GM19351 (cell line): ENCODE measurements around the gene TMEM217.

ENCODE experiments used
- ATAC-seq: cut with Tn5 transposase; IDR thresholded peaks from one replicate; pipeline ENCODE4 v1.9.1; 2021; ENCODE audit warnings: mild to moderate bottlenecking, moderate library complexity; ENCODE audit not compliant: unreplicated experiment

The TMEM217 gene

DNA sequence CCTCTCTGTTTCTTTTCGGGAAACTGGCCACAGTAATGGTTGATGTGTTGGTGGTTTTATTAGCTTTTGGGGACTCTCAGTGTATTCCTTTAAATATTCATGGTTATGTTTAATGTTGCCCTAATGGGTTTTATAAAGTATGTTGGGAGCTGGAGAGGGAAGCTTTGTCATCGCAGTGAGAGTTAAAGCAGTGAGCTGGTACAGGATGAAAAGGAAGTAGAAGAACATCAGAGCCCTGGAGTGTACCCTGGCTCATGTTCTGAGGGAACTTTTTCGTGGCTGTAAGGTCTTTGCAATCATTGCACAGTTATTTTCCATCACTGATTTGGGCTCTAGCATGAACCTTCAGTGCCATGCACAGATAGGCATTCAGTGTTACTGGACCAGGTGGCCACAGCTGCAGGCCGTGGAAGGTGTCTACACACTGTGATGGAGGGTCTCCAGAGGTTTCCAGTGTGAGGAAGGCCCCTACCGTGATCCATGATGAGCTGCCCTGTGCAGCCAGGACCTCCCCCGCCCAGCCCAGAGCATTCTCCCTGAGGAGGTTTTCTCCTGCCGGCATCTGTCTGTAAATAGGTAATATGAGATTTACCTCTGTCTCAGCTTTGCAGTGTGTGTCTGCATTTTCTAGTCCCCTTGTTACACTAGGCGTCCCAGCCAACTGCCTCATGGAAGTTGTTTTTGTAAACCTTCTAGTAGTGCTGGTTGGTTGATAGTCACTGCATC is 22.4 kb upstream of the TMEM217 start:
- ATAC-seq = no peak

DNA sequence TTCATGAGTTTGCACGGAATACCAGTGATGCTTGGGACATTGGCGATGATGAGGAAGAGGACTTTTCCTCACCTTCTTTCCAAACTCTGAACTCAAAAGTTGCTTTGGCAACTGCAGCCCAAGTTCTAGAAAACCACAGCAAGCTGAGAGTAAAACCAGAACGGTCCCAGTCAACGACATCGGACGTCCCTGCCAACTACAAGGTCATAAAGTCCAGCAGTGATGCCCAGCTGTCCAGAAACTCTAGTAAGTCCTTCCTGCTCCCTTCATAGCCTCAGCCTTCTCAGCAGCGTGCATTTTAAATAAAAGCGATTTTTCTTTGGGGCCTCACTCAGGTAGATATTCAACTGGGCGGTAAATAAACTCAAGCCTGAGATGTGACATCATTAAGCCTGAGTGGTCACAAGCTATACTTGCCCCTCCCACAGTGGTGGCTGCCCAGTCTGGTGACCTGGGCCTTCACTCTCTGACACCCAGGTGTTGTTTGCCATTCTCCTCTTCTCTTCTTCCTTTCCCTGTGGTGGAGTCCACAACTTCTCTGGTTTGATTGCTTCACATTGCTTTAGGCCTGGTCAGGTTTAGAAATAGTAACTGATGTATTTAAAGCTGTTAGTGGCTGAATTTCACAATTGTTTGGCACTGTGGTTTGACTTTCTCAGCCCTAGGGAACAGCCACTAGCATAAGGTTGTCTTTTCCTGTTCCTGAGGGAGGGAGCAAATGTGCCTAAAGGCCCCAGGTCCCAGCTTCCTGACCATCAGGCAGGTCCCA is 21.6 kb upstream of the TMEM217 start:
- ATAC-seq = no peak

DNA sequence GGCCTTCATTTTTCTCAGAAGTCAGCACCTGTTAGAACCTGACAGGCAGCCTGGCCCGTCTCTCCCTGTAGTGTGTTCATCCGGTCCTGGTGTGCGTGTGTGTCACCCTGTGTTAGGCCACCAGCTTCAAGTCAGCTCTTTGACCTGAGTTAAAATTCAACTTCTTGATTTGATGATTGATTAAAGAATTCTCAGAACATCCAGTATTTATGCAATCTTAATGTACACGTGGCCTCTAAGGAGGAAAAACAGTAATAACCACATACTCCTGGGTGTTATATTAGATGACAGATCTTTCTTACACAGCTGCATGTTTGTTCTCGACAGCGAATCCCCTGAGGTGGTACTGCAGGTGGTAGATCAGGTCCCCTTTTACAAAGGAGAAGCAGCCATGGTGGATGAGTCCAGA is 19.1 kb upstream of the TMEM217 start:
- no peak for ATAC-seq

DNA sequence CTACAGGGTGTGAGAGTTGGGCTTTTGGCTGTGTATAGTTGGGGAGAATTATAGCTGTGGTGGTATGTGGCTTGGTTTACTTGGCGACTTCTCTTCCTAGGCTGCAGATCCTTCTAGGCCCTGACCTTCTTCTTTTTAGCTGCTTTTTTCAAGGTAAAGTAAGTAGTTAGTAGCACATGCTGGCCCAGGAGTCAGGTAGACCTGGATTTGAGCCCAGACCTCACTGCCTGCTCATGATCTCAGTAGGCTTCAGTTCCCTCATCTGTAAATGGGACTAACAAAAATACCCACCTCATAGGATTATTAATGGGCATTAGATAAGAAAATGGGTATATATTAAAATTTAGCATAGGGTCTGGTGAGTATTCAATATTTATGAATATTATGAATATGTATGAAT is 17.4 kb upstream of the TMEM217 start:
- no peak for ATAC-seq

DNA sequence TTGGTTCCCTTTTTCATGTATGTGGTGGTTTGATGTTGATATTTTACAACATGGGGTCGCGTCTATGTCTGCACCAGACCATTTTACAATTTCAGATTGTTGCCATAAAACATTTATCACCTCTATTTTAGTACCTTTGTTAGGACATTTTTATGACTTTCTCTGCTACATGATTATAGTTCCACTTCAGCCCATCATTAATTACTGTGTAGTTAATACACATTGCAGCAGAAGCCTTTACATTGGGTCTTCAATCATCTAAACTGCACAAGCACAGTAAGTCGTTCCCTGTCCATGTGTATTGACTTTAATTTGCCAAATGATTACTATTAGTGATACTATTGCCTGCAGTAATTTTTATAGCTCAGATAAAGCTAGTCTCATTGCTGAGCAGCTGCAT is 15.7 kb upstream of the TMEM217 start:
- ATAC-seq = no peak

DNA sequence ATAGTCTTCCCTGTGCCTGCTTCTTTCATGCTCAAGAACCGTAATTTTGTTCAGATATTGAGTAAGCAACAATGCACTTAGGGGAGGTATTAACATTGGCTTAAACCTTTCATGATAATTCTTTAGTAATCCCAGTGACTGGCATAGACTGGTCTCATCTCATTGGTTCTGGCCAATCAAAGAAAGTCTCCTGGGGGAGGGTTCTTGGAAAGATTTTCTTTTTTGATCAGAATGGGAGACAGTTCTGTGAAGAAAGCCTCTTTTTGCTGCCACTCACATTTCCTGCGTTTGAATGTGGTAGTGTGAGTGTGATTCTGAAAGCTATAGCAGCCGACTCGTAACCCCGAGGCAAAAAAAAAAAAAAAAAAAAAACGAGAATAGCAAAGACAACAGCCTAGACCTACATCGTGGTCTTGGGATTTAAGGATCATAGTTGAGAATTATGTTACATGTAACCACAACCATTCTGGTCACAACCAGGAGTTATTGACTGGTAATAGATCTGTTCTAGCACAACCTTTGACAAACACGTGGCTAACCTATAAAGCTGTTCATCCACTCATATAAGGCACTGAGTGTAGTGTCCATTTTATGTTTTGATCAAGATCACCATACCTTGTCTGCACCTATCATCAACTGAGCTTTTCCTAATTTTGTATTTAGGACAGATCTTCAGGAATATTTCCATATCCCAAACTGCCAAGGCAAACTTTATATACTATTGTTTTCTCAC is 15.1 kb upstream of the TMEM217 start:
- no peak for ATAC-seq

DNA sequence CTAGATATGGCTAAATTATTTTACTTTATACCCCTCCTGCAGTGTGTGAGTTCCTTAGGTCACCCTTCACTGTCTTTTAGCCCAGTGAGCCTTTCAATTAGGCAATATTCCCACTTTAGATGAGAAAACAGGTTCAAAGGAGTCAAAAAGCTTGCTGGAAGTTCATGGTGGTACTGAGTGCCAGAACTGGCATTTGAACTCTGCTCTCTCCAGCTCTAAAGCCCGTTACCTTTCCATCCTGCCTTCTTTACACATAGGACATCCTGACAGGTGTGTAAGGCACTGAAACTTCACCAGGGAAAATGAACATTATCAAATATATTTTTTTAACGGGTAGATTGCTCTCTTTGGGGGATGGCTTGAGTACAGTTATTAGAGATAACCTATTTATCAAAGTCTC is 11.2 kb upstream of the TMEM217 start:
- no peak for ATAC-seq

DNA sequence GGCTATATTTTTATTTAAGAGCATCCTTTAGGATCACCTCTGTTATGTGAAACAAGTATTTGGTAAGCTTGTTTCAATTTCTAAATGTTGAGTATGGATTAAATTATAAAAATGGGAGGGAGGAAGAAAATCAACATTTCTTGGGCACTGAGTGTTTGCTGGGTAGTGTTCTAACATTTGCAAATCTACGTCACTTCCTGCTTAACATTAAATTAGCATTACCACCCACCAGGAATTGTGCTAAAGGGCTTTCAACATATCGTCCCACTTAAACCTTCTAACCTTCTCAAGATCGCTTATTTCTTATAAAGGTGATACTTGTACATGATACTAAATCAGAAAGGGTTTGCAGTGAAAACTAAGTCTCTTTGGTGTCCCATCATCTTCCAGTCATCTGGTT is 7.9 kb upstream of the TMEM217 start:
- ATAC-seq = no peak

GRCh38 chr6:37265001-37265400 is 7.1 kb upstream of the TMEM217 start:
- ATAC-seq = no peak

GRCh38 chr6:37262446-37263026 is 4.6 kb upstream of the TMEM217 start:
- ATAC-seq = no peak

GRCh38 chr6:37261198-37261597 is 3.3 kb upstream of the TMEM217 start:
- ATAC-seq = no peak

DNA sequence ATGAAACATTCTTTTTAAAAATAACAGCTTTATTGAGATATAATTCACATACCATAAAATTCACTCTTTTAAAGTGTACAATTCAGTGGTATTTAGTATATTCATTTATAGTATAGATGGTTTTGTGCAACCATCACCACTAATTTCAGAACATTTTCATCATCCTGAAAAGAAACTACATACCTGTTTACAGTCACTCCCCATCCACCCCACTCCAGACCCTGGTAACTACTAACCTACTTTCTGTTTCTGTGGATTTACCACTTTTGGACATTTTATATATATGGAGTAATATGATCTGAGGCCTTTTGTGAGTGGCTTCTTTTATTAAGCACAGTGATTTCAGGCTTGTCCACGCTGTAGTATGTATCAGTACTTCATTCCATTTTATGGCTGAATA is 2.5 kb upstream of the TMEM217 start:
- no peak for ATAC-seq

GRCh38 chr6:37260040-37260439 is 2.1 kb upstream of the TMEM217 start:
- no peak for ATAC-seq

DNA sequence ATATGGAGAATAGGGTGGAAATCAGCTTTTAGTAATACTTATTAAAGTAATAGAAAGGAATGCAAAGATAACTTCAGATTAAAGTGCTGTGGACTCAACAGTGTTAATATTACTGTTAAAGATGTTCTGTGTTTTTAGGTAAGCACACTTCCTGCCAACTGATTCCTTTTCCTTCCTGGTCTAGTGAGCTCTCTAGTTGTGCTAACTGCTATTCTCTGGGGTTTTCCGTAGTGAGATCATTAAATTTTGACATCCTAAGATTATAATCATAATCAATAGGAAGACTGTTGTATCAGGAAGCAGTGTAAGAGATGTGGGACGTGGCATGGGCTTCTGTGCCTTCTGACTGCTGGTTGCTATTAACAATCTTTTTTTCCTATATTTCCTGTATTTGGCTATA is 1.2 kb upstream of the TMEM217 start:
- no peak for ATAC-seq

DNA sequence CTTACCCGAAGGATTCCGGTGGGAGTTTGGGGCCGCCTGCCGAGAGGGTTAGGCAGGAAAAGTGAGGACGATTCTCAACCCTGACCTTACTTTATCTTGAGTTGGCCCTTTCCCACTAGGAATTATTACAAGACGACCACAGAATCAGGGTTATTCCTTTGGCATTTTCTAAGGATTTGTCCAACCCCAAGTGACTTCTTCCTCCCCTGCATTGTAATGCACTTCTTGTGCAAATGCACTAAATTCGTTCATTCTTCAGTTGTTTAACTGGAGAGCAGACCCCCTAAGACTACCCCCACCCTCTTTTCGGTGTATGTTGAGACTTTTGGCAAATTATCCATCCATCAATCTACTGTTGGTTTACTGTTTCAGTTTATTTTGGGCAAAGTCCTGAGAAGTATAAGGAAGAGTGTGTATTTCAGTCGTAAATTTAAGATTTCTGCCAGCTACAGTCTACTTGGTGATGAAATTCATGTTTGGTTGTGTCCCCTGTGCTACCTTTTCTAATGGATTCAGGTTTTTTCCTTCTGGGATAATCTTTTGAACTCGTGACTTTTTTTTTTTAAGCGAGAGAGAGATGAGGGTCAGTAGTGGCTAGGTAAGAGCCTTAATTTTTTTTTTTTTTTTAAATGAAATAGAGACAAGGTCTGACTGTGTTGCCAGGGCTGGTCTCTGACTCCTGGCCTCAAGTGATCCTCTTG is 611 bp upstream of the TMEM217 start:
- ATAC-seq = no peak

- no peak for ATAC-seq
Measured at GRCh38 chr6:37257320-37257633, 667 bp downstream of the TMEM217 start.

DNA sequence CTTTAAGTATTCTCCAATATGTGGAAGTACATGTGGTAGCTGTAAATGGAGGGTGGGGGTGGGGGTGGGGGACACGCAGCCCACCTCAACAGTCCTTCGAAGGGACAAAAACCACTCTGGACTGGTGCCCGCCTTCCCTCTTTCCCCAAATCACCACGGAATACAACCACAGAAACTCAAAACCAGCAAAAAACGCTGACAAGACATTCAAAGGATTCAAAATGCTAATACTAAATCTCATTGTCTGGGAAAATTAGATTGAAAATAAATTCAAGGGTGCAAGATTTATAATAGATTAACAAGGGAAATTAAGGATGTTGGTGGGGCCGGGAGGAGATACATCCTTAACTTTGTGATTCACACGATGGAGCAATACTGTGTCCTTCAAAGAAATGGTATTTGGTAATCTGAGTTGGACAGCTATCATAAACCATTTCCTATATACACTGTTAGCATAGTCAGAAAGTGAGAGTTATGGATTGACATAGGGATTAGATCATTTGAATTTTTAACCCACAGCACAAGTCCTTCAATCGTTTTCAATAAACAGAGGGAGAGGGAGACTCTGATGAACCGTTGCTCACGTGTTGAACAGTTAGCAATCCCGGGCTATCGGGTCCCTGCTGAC is 1.1 kb downstream of the TMEM217 start:
- ATAC-seq = no peak

GRCh38 chr6:37254881-37255280 is 3.1 kb downstream of the TMEM217 start:
- no peak for ATAC-seq

- ATAC-seq = no peak
Measured at GRCh38 chr6:37253486-37254007, 4.4 kb downstream of the TMEM217 start.

DNA sequence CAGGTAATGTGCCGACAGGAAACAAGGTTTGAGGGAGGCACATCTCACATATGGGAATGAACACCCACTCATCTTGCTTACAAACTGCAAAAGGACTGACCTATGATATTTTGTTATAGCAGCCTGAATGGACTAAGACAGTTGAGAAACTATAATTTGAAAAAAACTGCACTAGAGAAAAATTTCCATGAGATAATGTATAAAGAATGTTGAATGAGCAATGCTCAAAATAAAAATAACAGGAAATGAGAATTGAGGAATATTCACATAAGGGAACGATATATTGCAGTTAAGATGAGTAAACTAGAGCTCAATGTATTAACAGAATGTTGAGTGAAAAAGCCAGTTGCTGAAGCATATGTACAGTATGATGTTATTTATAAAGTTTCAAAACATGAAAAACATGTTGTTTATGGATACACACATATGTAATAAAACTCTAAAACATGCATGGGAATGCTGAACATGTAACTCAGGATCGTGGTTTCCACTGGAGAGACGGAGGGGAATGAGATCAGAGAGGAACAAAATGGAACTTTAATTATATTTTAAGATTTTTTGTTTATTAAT is 6.6 kb downstream of the TMEM217 start:
- no peak for ATAC-seq
